HG02885 (cell line): ENCODE data around the gene VAT1L.

Source experiments
- ATAC-seq: cut with Tn5 transposase; IDR thresholded peaks from one replicate; pipeline ENCODE4 v1.9.1; 2021; ENCODE audit warnings: mild to moderate bottlenecking; ENCODE audit not compliant: unreplicated experiment, poor library complexity

The VAT1L gene

GRCh38 chr16:77825196-77825595 lies 36.8 kb downstream of the VAT1L start:
- no peak for ATAC-seq

- no peak for ATAC-seq
These were observed 38.7 kb downstream of the VAT1L start for GRCh38 chr16:77827032-77827431.

- no peak for ATAC-seq
These were observed 45.7 kb downstream of the VAT1L start for GRCh38 chr16:77833921-77834634.

GRCh38 chr16:77834635-77835540 lies 46.5 kb downstream of the VAT1L start:
- ATAC-seq = no peak

GRCh38 chr16:77836801-77837200 lies 48.4 kb downstream of the VAT1L start:
- no peak for ATAC-seq

- no peak for ATAC-seq
These were observed 50.4 kb downstream of the VAT1L start for GRCh38 chr16:77838597-77839255.

GRCh38 chr16:77840093-77840492 lies 51.7 kb downstream of the VAT1L start:
- no peak for ATAC-seq

- no peak for ATAC-seq
These were observed 52.5 kb downstream of the VAT1L start for GRCh38 chr16:77840673-77841501.

GRCh38 chr16:77841502-77841763 lies 53.1 kb downstream of the VAT1L start:
- ATAC-seq = no peak

- ATAC-seq = no peak
These were observed 54.1 kb downstream of the VAT1L start for GRCh38 chr16:77842468-77842867.

- ATAC-seq = no peak
These were observed 55.0 kb downstream of the VAT1L start for GRCh38 chr16:77843405-77843804.

GRCh38 chr16:77844801-77845200 lies 56.4 kb downstream of the VAT1L start:
- no peak for ATAC-seq

GRCh38 chr16:77849646-77850258 lies 61.4 kb downstream of the VAT1L start:
- ATAC-seq = no peak

GRCh38 chr16:77850636-77851333 lies 62.4 kb downstream of the VAT1L start:
- ATAC-seq = no peak

GRCh38 chr16:77853161-77853560 lies 64.8 kb downstream of the VAT1L start:
- ATAC-seq = no peak

GRCh38 chr16:77856438-77857160 lies 68.2 kb downstream of the VAT1L start:
- no peak for ATAC-seq

GRCh38 chr16:77858060-77858459 lies 69.7 kb downstream of the VAT1L start:
- ATAC-seq = no peak

GRCh38 chr16:77859493-77860232 lies 71.3 kb downstream of the VAT1L start:
- ATAC-seq = no peak
